SK-N-DZ (cell line): Measurements from ENCODE around the gene BABAM2.

ENCODE experiments used
- DNase-seq: peaks from one replicate; pipeline ENCODE4 v3.0.0-alpha.2; 2015; ENCODE audit warnings: low spot score

BABAM2 gene

GRCh38 chr2:28342081-28342967 is 451.8 kb downstream of the BABAM2 start:
- no peak for DNase-seq

- DNase-seq = no peak
Measured at GRCh38 chr2:28343184-28343942, 452.8 kb downstream of the BABAM2 start.

- DNase-seq = no peak
Measured at GRCh38 chr2:28343971-28344715, 453.6 kb downstream of the BABAM2 start.

GRCh38 chr2:28344756-28345373 is 454.3 kb downstream of the BABAM2 start:
- DNase-seq = no peak

- DNase-seq = no peak
Measured at GRCh38 chr2:28345619-28346018, 455.1 kb downstream of the BABAM2 start.

- DNase-seq = peak; percentile 51
Measured at GRCh38 chr2:28346587-28346986, 456.1 kb downstream of the BABAM2 start.

GRCh38 chr2:28347193-28347592 is 456.7 kb downstream of the BABAM2 start:
- no peak for DNase-seq

- DNase-seq = no peak
Measured at GRCh38 chr2:28347596-28347995, 457.1 kb downstream of the BABAM2 start.

GRCh38 chr2:28348149-28348567 is 457.6 kb downstream of the BABAM2 start:
- no peak for DNase-seq

GRCh38 chr2:28348921-28349320 is 458.4 kb downstream of the BABAM2 start:
- DNase-seq = no peak

- DNase-seq = no peak
Measured at GRCh38 chr2:28349546-28350165, 459.1 kb downstream of the BABAM2 start.

- DNase-seq = no peak
Measured at GRCh38 chr2:28350196-28350595, 459.7 kb downstream of the BABAM2 start.

GRCh38 chr2:28350791-28351285 is 460.3 kb downstream of the BABAM2 start:
- DNase-seq = no peak

- DNase-seq = no peak
Measured at GRCh38 chr2:28351621-28352020, 461.1 kb downstream of the BABAM2 start.

- no peak for DNase-seq
Measured at GRCh38 chr2:28352104-28352503, 461.6 kb downstream of the BABAM2 start.

GRCh38 chr2:28352610-28353195 is 462.2 kb downstream of the BABAM2 start:
- DNase-seq = no peak

GRCh38 chr2:28354920-28355520 is 464.5 kb downstream of the BABAM2 start:
- DNase-seq = no peak

GRCh38 chr2:28355521-28356094 is 465.1 kb downstream of the BABAM2 start:
- DNase-seq = no peak

- peak; percentile 75 for DNase-seq
Measured at GRCh38 chr2:28356095-28356911, 465.8 kb downstream of the BABAM2 start.
